Subcutaneous adipose tissue (tissue), 4 donors: ENCODE measurements around the gene CHD2. TPM values are rescaled to one million over a fixed set of nuclear protein-coding genes. Genes with fewer than 3 reads are reported as not detected.

Experiments
- CTCF ChIP-seq: fragments of 450-650 bp; IDR thresholded peaks from one replicate; pipeline ENCODE4 v1.5.1; 2016; ENCODE audit warnings: low read depth, mild to moderate bottlenecking, control low read depth, antibody characterized with exemption, moderate library complexity
- total RNA-seq, 4 donors: library from RNA; depleted of rRNA; stranded (reverse); fragments of >200 nt; gene quantifications; one replicate each; pipeline ENCODE4 v1.1.0, GENCODE V29; 2016

CHD2 gene
- total RNA-seq, 4 donors from 2014 or later: 115 to 142 (median 128) TPM

DNA sequence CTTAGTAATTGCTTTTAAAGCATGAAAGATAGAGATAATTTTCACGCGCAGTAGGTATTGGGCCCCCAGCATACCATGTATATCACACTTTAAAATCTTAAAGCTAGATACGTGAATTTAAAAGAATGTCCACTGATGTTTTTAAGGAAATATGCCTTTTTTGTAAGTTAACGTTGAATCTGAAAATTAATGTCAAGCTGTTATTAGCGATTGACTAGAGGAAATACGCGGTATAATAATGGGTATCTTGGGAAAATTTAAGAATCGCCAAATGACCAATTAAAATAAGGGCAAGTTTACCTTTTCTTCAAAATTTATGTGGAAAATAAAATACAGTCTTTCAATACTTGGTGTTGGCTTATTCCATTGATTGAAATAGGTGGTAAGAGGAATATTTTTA lies 13.3 kb upstream of the CHD2 start:
- TF ChIP-seq CTCF: no peak

GRCh38 chr15:92887869-92888268 lies 12.3 kb upstream of the CHD2 start:
- TF ChIP-seq CTCF: no peak

- TF ChIP-seq CTCF: no peak
These were observed 10.6 kb upstream of the CHD2 start for GRCh38 chr15:92889390-92890107.

GRCh38 chr15:92891533-92892200 lies 8.5 kb upstream of the CHD2 start:
- TF ChIP-seq CTCF: no peak

- no peak for TF ChIP-seq CTCF
These were observed 7.9 kb upstream of the CHD2 start for GRCh38 chr15:92892201-92892555.

DNA sequence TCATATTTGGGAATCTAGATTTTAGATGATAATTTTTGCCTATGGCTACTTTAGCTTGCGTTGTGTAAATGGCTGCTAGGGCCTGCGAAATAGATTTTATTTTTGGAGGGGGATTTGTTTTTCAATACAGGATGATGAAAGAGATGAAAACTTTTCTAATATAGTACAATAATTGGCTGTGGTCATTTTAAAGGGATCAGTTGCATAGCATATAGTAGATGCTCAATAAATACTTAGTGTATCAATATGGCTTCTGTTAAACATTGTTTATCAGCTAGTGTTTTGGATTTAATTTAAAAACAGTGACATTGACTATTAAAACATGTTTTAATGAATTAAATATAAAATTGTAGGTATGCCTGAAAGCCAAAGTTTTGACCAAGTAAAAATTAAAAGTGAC lies 6.9 kb upstream of the CHD2 start:
- TF ChIP-seq CTCF: no peak

DNA sequence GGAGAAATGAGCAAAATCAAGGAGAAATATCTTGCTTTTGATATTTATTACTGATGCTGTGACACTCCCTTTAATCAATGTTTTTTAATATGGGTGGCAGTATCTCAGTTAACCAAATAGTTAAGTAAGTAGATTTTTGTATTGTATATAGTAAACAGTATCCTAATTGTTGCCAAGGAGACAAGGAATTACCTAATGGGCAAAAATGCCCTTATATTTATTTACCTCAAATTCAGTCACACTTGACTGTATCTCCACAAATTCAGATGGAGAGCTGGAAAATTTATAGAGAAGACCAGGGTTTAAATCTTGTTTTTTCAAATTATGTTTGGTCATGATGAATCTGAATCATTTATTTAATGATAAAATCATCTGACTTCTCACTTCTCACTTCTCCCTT lies 3.6 kb upstream of the CHD2 start:
- TF ChIP-seq CTCF: no peak
